ENCODE results near the gene ACKR3. TPM values are rescaled to one million over a fixed set of nuclear protein-coding genes. Genes with fewer than 3 reads are reported as not detected.

Gene ACKR3
- total RNA-seq, 1 donor from 2014 or later = 1.2 TPM

- peaks cover 20% of the 10 kb centered on the region for H3K9me3 Mint-ChIP-seq (ENCODE audit: unreplicated experiment)
- H3K36me3 Mint-ChIP-seq (ENCODE audit: unreplicated experiment) = no peaks in the 10 kb centered on the region
- peak overlapping the region; percentile 7 for H3K4me3 Mint-ChIP-seq (ENCODE audit: unreplicated experiment)
- peak overlapping the region; percentile 25 for H3K27ac Mint-ChIP-seq (ENCODE audit: unreplicated experiment)
- H3K27me3 Mint-ChIP-seq (ENCODE audit: unreplicated experiment) = peaks cover 5% of the 10 kb centered on the region
- DNase-seq = no peak
- H3K4me1 Mint-ChIP-seq (ENCODE audit: low read depth, unreplicated experiment) = peaks cover 41% of the 10 kb centered on the region
- TF ChIP-seq, protein P1, sequence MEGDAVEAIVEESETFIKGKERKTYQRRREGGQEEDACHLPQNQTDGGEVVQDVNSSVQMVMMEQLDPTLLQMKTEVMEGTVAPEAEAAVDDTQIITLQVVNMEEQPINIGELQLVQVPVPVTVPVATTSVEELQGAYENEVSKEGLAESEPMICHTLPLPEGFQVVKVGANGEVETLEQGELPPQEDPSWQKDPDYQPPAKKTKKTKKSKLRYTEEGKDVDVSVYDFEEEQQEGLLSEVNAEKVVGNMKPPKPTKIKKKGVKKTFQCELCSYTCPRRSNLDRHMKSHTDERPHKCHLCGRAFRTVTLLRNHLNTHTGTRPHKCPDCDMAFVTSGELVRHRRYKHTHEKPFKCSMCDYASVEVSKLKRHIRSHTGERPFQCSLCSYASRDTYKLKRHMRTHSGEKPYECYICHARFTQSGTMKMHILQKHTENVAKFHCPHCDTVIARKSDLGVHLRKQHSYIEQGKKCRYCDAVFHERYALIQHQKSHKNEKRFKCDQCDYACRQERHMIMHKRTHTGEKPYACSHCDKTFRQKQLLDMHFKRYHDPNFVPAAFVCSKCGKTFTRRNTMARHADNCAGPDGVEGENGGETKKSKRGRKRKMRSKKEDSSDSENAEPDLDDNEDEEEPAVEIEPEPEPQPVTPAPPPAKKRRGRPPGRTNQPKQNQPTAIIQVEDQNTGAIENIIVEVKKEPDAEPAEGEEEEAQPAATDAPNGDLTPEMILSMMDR (IDR thresholded peaks at IDR 0.05; ENCODE audit: partially characterized antibody, unreplicated experiment) = no peak
These were observed 44.0 kb downstream of the ACKR3 start for GRCh38 chr2:236613612-236614011.

GRCh38 chr2:236614551-236614950, 44.9 kb downstream of the ACKR3 start:
- Mint-ChIP-seq H3K4me1 (ENCODE audit: low read depth, unreplicated experiment) (peaks cover 44% of the 10 kb centered on the region), H3K9me3 (ENCODE audit: unreplicated experiment) (peaks cover 18% of the 10 kb centered on the region), H3K27ac (ENCODE audit: unreplicated experiment) (peak overlapping the region; percentile 30), H3K36me3 (ENCODE audit: unreplicated experiment) (no peaks in the 10 kb centered on the region), H3K4me3 (ENCODE audit: unreplicated experiment) (peak overlapping the region; percentile 36), H3K27me3 (ENCODE audit: unreplicated experiment) (peaks cover 5% of the 10 kb centered on the region)
- no peak for DNase-seq
- TF ChIP-seq, protein P1 (IDR thresholded peaks at IDR 0.05; ENCODE audit: partially characterized antibody, unreplicated experiment) = no peak

GRCh38 chr2:236616031-236616430, 46.4 kb downstream of the ACKR3 start:
- H3K4me1 Mint-ChIP-seq (ENCODE audit: low read depth, unreplicated experiment) = peaks cover 41% of the 10 kb centered on the region
- no peak overlapping the region for H3K27ac Mint-ChIP-seq (ENCODE audit: unreplicated experiment)

DNA sequence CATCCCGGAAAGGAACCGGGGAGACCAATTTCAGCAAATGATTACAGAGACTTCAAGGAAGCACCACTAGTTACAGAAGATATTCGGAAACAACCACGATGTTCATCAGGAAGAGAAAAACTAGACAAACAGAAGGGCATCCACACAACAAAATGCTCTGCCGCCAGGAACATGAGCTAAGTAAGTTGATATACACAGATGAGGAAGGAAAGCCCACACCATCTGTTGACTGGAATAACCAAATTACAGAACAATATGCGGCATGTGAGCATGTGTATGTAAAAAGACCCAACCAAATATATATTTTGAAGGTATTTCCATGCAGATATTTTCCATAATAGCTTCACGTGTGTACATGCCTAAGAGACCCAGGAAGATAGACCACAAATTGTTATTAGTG, 47.0 kb downstream of the ACKR3 start:
- Mint-ChIP-seq H3K9me3 (ENCODE audit: unreplicated experiment) (peaks cover 16% of the 10 kb centered on the region), H3K4me3 (ENCODE audit: unreplicated experiment) (no peak overlapping the region), H3K27me3 (ENCODE audit: unreplicated experiment) (peaks cover 7% of the 10 kb centered on the region), H3K36me3 (ENCODE audit: unreplicated experiment) (no peaks in the 10 kb centered on the region), H3K27ac (ENCODE audit: unreplicated experiment) (no peak overlapping the region), H3K4me1 (ENCODE audit: low read depth, unreplicated experiment) (peaks cover 37% of the 10 kb centered on the region)
- no peak for DNase-seq
- TF ChIP-seq, protein P1 (IDR thresholded peaks at IDR 0.05; ENCODE audit: partially characterized antibody, unreplicated experiment) = no peak

More at GRCh38 chr2:236616031-236616430, 46.4 kb downstream of the ACKR3 start:
- H3K27me3 Mint-ChIP-seq (ENCODE audit: unreplicated experiment) = peaks cover 7% of the 10 kb centered on the region
- no peaks in the 10 kb centered on the region for H3K36me3 Mint-ChIP-seq (ENCODE audit: unreplicated experiment)
- TF ChIP-seq, protein P1 (IDR thresholded peaks at IDR 0.05; ENCODE audit: partially characterized antibody, unreplicated experiment) = no peak
- peaks cover 16% of the 10 kb centered on the region for H3K9me3 Mint-ChIP-seq (ENCODE audit: unreplicated experiment)
- no peak for DNase-seq
- H3K4me3 Mint-ChIP-seq (ENCODE audit: unreplicated experiment) = no peak overlapping the region

GRCh38 chr2:236617221-236617737, 47.7 kb downstream of the ACKR3 start:
- Mint-ChIP-seq H3K4me3 (ENCODE audit: unreplicated experiment) (no peak overlapping the region), H3K9me3 (ENCODE audit: unreplicated experiment) (peaks cover 16% of the 10 kb centered on the region), H3K4me1 (ENCODE audit: low read depth, unreplicated experiment) (peaks cover 32% of the 10 kb centered on the region), H3K27ac (ENCODE audit: unreplicated experiment) (no peak overlapping the region), H3K36me3 (ENCODE audit: unreplicated experiment) (no peaks in the 10 kb centered on the region), H3K27me3 (ENCODE audit: unreplicated experiment) (peaks cover 7% of the 10 kb centered on the region)
- TF ChIP-seq, protein P1 (IDR thresholded peaks at IDR 0.05; ENCODE audit: partially characterized antibody, unreplicated experiment) = no peak
- DNase-seq = no peak

Measured in glutamatergic neuron (in vitro differentiated cells).